Upper lobe of right lung (tissue), 1 donor: ENCODE data around the gene SPZ1. TPM values are rescaled to one million over a fixed set of nuclear protein-coding genes. Genes with fewer than 3 reads are reported as not detected.
A peak's percentile ranks its signal among the peaks of the same experiment; 100 is the strongest.
"Not testable (repeated sequence)": the region's sequence is repeated elsewhere in the genome, so short reads cannot be mapped to it uniquely, and the experiment has no call there.

ENCODE experiments used
- ATAC-seq: fragments of 200-7000 bp; cut with Tn5 transposase; one replicate; pipeline ENCODE4 v1.9.1; 2020; ENCODE audit warnings: mild to moderate bottlenecking, moderate library complexity
- DNase-seq: peaks from one replicate; pipeline ENCODE4 v3.0.0-alpha.2; 2020
- H3K27ac ChIP-seq: fragments of 200-600 bp; one replicate; pipeline ENCODE4 v1.8.0; 2022
- H3K27me3 ChIP-seq: fragments of 200-600 bp; one replicate; pipeline ENCODE4 v1.8.0; 2022; ENCODE audit warnings: mild to moderate bottlenecking
- H3K36me3 ChIP-seq: fragments of 200-600 bp; one replicate; pipeline ENCODE4 v1.8.0; 2022
- H3K4me1 ChIP-seq: fragments of 200-600 bp; one replicate; pipeline ENCODE4 v1.8.0; 2022
- H3K4me3 ChIP-seq: fragments of 200-600 bp; one replicate; pipeline ENCODE4 v1.8.0; 2022; ENCODE audit warnings: mild to moderate bottlenecking
- H3K9me3 ChIP-seq: fragments of 200-600 bp; one replicate; pipeline ENCODE4 v1.8.0; 2022
- CTCF ChIP-seq: fragments of 200-600 bp; IDR thresholded peaks from one replicate; pipeline ENCODE4 v1.8.0; 2022; ENCODE audit warnings: antibody characterized with exemption
- intact Hi-C: fragments of 100-400 bp; cut with DNase I; formaldehyde crosslinking; loops from one replicate; pipeline ENCODE4 v1.11.0; 2022
- long read RNA-seq: library from polyadenylated mRNA; unstranded; transcript quantifications from one replicate; pipeline ENCODE4 v2.0.0, GENCODE V29; 2021
- total RNA-seq: library from RNA; stranded (reverse); fragmentation: NEBNext Ultra II Directional; extraction: Animal tissue kit (Norgen Biotek cat#: 25700); gene quantifications from one replicate; pipeline ENCODE4 v1.2.1, GENCODE V29; 2021
- donor health status: DM: no; HTN: yes; CAD: no; lungs with severe emphysema.

SPZ1 gene
- total RNA-seq: not detected
- long read RNA-seq: 0 reads

GRCh38 chr5:80319702-80320101, at the start of gene SPZ1:
SPZ1 (plus strand) TSS chr5:80320002; CDS start chr5:80320216, 214 bp downstream.
- ATAC-seq: no peak
- H3K4me1 ChIP-seq: no peaks in the 10 kb centered on the region
- H3K36me3 ChIP-seq: no peaks in the 10 kb centered on the region
- H3K9me3 ChIP-seq: no peaks in the 10 kb centered on the region
- DNase-seq: no peak
- TF ChIP-seq CTCF: no peak
- H3K27me3 ChIP-seq: no peaks in the 10 kb centered on the region
- intact Hi-C loops: no loop called here
- no peak within 1 kb of the TSS for H3K4me3 ChIP-seq
- H3K27ac ChIP-seq: no peak within 1 kb of the TSS

GRCh38 chr5:80270543-80270942, 49.3 kb upstream of the SPZ1 start:
- H3K9me3 ChIP-seq, H3K4me1 ChIP-seq, H3K27ac ChIP-seq, ATAC-seq, DNase-seq, H3K4me3 ChIP-seq, H3K36me3 ChIP-seq, H3K27me3 ChIP-seq, intact Hi-C loops: not testable (repeated sequence)

GRCh38 chr5:80275347-80275746, 44.5 kb upstream of the SPZ1 start:
- peak; percentile 44 for ATAC-seq
- H3K4me3 ChIP-seq: no peak overlapping the region
- H3K27me3 ChIP-seq: no peaks in the 10 kb centered on the region
- H3K9me3 ChIP-seq: no peaks in the 10 kb centered on the region
- TF ChIP-seq CTCF: peak; percentile 40
- no peaks in the 10 kb centered on the region for H3K36me3 ChIP-seq
- H3K27ac ChIP-seq: no peak overlapping the region
- no peak for DNase-seq
- no peaks in the 10 kb centered on the region for H3K4me1 ChIP-seq
- intact Hi-C loops: no loop called here

GRCh38 chr5:80276186-80276585, 43.6 kb upstream of the SPZ1 start:
- Histone ChIP-seq H3K4me1 (no peaks in the 10 kb centered on the region), H3K9me3 (no peaks in the 10 kb centered on the region), H3K27ac (no peak overlapping the region), H3K27me3 (no peaks in the 10 kb centered on the region), H3K36me3 (no peaks in the 10 kb centered on the region), H3K4me3 (no peak overlapping the region)
- no peak for TF ChIP-seq CTCF
- intact Hi-C loops: no loop called here
- no peak for DNase-seq
- ATAC-seq: peak; percentile 49

GRCh38 chr5:80277191-80277590, 42.6 kb upstream of the SPZ1 start:
- no peak for DNase-seq
- intact Hi-C loops: no loop called here
- H3K4me3 ChIP-seq: no peak overlapping the region
- H3K36me3 ChIP-seq: no peaks in the 10 kb centered on the region
- TF ChIP-seq CTCF: no peak
- no peaks in the 10 kb centered on the region for H3K27me3 ChIP-seq
- H3K9me3 ChIP-seq: no peaks in the 10 kb centered on the region
- H3K27ac ChIP-seq: no peak overlapping the region
- no peaks in the 10 kb centered on the region for H3K4me1 ChIP-seq
- no peak for ATAC-seq

- Histone ChIP-seq H3K36me3 (no peaks in the 10 kb centered on the region), H3K4me3 (no peak overlapping the region), H3K9me3 (no peaks in the 10 kb centered on the region), H3K4me1 (no peaks in the 10 kb centered on the region), H3K27ac (no peak overlapping the region), H3K27me3 (no peaks in the 10 kb centered on the region)
- DNase-seq (no peak), ATAC-seq (no peak)
- intact Hi-C loops: no loop called here
- TF ChIP-seq CTCF: no peak
Measured at GRCh38 chr5:80282054-80282453, 37.7 kb upstream of the SPZ1 start.
